Measurements from ENCODE around the gene CMKLR1.

DNA sequence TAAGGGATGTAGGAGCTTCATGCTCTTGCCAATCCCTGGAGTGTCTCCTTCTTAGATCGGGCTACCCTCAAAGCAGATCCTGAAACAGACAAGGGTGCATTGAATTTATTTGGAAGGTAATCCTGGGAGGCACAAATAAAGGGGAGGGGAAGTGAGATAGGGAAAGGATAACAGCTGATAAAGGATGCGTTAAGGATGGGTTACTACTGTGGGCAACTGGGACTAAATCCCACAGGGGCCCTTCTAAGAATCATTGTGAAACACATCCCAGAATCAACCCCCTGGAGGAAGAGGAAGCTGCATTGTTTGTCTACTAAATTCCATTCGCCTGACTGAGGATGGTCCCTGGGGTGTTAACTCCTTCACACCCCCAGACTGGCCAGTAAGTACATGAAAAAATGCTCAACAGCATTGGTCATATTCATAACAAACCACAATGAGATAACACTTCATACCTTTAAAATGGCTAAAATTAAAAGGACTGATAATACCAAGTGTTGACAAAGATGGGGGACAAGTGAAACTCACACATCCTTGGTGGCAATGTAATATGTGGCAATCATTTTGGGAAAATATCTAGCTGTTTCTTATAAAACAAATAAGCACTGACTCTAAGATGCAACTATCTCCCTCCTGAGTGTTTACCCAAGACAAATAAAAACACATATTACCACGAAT lies 37.0 kb upstream of the CMKLR1 start:
- TF ChIP-seq, protein P1, sequence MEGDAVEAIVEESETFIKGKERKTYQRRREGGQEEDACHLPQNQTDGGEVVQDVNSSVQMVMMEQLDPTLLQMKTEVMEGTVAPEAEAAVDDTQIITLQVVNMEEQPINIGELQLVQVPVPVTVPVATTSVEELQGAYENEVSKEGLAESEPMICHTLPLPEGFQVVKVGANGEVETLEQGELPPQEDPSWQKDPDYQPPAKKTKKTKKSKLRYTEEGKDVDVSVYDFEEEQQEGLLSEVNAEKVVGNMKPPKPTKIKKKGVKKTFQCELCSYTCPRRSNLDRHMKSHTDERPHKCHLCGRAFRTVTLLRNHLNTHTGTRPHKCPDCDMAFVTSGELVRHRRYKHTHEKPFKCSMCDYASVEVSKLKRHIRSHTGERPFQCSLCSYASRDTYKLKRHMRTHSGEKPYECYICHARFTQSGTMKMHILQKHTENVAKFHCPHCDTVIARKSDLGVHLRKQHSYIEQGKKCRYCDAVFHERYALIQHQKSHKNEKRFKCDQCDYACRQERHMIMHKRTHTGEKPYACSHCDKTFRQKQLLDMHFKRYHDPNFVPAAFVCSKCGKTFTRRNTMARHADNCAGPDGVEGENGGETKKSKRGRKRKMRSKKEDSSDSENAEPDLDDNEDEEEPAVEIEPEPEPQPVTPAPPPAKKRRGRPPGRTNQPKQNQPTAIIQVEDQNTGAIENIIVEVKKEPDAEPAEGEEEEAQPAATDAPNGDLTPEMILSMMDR (IDR thresholded peaks at IDR 0.05; ENCODE audit: low read depth, low read length, missing input control), result no peak
- TF ChIP-seq, protein P2, sequence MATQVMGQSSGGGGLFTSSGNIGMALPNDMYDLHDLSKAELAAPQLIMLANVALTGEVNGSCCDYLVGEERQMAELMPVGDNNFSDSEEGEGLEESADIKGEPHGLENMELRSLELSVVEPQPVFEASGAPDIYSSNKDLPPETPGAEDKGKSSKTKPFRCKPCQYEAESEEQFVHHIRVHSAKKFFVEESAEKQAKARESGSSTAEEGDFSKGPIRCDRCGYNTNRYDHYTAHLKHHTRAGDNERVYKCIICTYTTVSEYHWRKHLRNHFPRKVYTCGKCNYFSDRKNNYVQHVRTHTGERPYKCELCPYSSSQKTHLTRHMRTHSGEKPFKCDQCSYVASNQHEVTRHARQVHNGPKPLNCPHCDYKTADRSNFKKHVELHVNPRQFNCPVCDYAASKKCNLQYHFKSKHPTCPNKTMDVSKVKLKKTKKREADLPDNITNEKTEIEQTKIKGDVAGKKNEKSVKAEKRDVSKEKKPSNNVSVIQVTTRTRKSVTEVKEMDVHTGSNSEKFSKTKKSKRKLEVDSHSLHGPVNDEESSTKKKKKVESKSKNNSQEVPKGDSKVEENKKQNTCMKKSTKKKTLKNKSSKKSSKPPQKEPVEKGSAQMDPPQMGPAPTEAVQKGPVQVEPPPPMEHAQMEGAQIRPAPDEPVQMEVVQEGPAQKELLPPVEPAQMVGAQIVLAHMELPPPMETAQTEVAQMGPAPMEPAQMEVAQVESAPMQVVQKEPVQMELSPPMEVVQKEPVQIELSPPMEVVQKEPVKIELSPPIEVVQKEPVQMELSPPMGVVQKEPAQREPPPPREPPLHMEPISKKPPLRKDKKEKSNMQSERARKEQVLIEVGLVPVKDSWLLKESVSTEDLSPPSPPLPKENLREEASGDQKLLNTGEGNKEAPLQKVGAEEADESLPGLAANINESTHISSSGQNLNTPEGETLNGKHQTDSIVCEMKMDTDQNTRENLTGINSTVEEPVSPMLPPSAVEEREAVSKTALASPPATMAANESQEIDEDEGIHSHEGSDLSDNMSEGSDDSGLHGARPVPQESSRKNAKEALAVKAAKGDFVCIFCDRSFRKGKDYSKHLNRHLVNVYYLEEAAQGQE (IDR thresholded peaks at IDR 0.05), result no peak
- TF ChIP-seq, protein P3, sequence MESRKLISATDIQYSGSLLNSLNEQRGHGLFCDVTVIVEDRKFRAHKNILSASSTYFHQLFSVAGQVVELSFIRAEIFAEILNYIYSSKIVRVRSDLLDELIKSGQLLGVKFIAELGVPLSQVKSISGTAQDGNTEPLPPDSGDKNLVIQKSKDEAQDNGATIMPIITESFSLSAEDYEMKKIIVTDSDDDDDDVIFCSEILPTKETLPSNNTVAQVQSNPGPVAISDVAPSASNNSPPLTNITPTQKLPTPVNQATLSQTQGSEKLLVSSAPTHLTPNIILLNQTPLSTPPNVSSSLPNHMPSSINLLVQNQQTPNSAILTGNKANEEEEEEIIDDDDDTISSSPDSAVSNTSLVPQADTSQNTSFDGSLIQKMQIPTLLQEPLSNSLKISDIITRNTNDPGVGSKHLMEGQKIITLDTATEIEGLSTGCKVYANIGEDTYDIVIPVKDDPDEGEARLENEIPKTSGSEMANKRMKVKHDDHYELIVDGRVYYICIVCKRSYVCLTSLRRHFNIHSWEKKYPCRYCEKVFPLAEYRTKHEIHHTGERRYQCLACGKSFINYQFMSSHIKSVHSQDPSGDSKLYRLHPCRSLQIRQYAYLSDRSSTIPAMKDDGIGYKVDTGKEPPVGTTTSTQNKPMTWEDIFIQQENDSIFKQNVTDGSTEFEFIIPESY (IDR thresholded peaks at IDR 0.05), result no peak
- TF ChIP-seq RAD21 (IDR thresholded peaks at IDR 0.05), result no peak
- no peak for TF ChIP-seq GABPA (IDR thresholded peaks at IDR 0.05 in 1 of 2, conservative IDR thresholded peaks at IDR 0.05 in 1 of 2)
- TF ChIP-seq SP1 (IDR thresholded peaks at IDR 0.05), result no peak
- TF ChIP-seq YY1 (IDR thresholded peaks at IDR 0.05), result no peak
- TF ChIP-seq, protein P4, sequence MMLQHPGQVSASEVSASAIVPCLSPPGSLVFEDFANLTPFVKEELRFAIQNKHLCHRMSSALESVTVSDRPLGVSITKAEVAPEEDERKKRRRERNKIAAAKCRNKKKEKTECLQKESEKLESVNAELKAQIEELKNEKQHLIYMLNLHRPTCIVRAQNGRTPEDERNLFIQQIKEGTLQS (IDR thresholded peaks at IDR 0.05), result no peak
- no peak for TF ChIP-seq EGR1 (IDR thresholded peaks at IDR 0.05; ENCODE audit: low read depth in 2 of 2)
- TF ChIP-seq FOXA2 (IDR thresholded peaks at IDR 0.05), result no peak
- no peak for TF ChIP-seq RXRA (IDR thresholded peaks at IDR 0.05)
- TF ChIP-seq, protein P5, sequence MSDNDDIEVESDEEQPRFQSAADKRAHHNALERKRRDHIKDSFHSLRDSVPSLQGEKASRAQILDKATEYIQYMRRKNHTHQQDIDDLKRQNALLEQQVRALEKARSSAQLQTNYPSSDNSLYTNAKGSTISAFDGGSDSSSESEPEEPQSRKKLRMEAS (IDR thresholded peaks at IDR 0.05), result no peak
- TF ChIP-seq JUND (IDR thresholded peaks at IDR 0.05), result no peak

Measured in liver (tissue), 3 donors.